Body of pancreas (tissue), 4 donors: Measurements from ENCODE around the gene ESF1.

ENCODE experiments used
- POLR2A ChIP-seq, 3 donors: fragments of 450-650 bp; IDR thresholded peaks; one replicate each; pipeline ENCODE4 v1.6.1; 2016; ENCODE audit warnings: antibody characterized with exemption in 3 of 3, mild to moderate bottlenecking in 2 of 3
- TF ChIP-seq, protein P1 (sequence below), 7 experiments: fragments of 450-650 bp in 4 of 7; fragments of 200-600 bp in 3 of 7; sonication (generic) in 3 of 7; IDR thresholded peaks; one replicate each; pipeline ENCODE4 v1.5.1; 2016 to 2019; ENCODE audit warnings: antibody characterized with exemption in 7 of 7

DNA sequence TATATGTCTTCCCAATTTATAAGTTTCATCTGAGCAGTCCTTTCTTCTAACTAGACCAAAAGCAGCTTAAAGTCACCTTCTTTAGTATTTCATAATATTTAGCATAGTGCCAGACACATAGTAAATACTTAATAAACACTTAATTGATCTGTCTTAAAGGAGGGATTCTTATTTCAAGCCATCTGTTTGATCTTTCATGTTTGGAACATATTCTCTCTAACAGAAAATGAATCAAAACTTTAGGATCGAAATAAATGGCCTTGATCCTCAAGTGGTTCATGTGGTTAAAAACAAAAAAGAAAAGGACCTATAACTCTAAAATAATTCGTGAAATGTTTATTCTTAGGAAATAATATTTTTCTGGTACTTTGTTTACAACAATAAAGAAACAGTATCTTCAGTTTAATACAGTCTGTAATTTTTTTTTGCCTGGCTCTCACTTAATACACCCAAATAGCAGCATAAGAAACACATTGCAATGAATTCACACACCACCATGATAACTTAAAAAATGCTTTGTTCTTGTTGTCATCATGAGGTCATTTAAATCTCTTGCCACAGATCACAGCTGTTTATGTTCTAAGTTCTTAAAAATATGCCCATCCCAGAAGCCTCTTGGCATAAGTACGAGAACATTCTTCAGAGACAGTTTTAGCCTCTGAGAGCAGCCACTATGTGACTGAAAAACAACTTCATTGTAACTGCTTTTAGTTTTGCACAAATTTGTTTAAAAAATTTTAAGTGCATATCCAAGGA is 48.1 kb downstream of the ESF1 start:
- TF ChIP-seq, protein P1, sequence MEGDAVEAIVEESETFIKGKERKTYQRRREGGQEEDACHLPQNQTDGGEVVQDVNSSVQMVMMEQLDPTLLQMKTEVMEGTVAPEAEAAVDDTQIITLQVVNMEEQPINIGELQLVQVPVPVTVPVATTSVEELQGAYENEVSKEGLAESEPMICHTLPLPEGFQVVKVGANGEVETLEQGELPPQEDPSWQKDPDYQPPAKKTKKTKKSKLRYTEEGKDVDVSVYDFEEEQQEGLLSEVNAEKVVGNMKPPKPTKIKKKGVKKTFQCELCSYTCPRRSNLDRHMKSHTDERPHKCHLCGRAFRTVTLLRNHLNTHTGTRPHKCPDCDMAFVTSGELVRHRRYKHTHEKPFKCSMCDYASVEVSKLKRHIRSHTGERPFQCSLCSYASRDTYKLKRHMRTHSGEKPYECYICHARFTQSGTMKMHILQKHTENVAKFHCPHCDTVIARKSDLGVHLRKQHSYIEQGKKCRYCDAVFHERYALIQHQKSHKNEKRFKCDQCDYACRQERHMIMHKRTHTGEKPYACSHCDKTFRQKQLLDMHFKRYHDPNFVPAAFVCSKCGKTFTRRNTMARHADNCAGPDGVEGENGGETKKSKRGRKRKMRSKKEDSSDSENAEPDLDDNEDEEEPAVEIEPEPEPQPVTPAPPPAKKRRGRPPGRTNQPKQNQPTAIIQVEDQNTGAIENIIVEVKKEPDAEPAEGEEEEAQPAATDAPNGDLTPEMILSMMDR (IDR thresholded peaks at IDR 0.05): no peak
- TF ChIP-seq POLR2A (IDR thresholded peaks at IDR 0.05): no peak
